H1 (cell line): Measurements from ENCODE around the gene PLEK2. TPM values are rescaled to one million over a fixed set of nuclear protein-coding genes. Genes with fewer than 3 reads are reported as not detected.

Experiments used
- CTCF ChIA-PET: fragments of 300-600 bp; sonication (Branson Sonifier 250); formaldehyde crosslinking; loops from one replicate; lab custom pipeline; 2021; ENCODE audit not compliant: partially characterized antibody; lab: Charles Lee
- POLR2A ChIA-PET: fragments of 300-600 bp; sonication (Branson Sonifier 250); formaldehyde crosslinking; loops from one replicate; lab custom pipeline; 2021; ENCODE audit warnings: inconsistent platforms; ENCODE audit not compliant: partially characterized antibody; lab: Charles Lee
- DNase-seq, 2 experiments: peaks; one replicate each; pipeline versions ENCODE4 v3.0.0 to v3.0.0-alpha.2; 2010 to 2022; ENCODE audit warnings: low spot score in 2 of 2, low read depth in 1 of 2, mixed read lengths in 1 of 2
- FAIRE-seq: peaks from 2 replicates; lab custom pipeline; 2011; peaks lifted over from hg19 to GRCh38; lab: Jason Lieb, UNC
- H2AFZ ChIP-seq: 2 replicates; pipeline ENCODE4 v1.8.1; 2012; ENCODE audit warnings: low read length, inconsistent platforms
- H2AK5ac ChIP-seq: 2 replicates; pipeline ENCODE4 v1.6.1; 2013; ENCODE audit warnings: low read depth, low read length
- H2BK120ac ChIP-seq: replicated peaks from 2 replicates; pipeline ENCODE3; 2013; ENCODE audit warnings: low read depth, low read length, inconsistent platforms
- H2BK12ac ChIP-seq: 2 replicates; pipeline ENCODE4 v1.6.1; 2013; ENCODE audit warnings: low read depth, low read length
- H2BK15ac ChIP-seq: 2 replicates; pipeline ENCODE4 v1.6.1; 2013; ENCODE audit warnings: low read length
- H2BK20ac ChIP-seq: 2 replicates; pipeline ENCODE4 v1.6.1; 2013; ENCODE audit warnings: low read length
- H2BK5ac ChIP-seq: 2 replicates; pipeline ENCODE4 v1.6.1; 2013; ENCODE audit warnings: low read depth, low read length
- H3K14ac ChIP-seq: 2 replicates; pipeline ENCODE4 v1.6.1; 2013; ENCODE audit warnings: inconsistent platforms; ENCODE audit not compliant: insufficient read length
- H3K18ac ChIP-seq: 2 replicates; pipeline ENCODE4 v1.6.1; 2013; ENCODE audit warnings: low read length; ENCODE audit errors: extremely low read depth
- H3K23ac ChIP-seq: 2 replicates; pipeline ENCODE4 v1.6.1; 2013; ENCODE audit warnings: inconsistent platforms; ENCODE audit not compliant: insufficient read length
- H3K23me2 ChIP-seq: 2 replicates; pipeline ENCODE4 v1.6.1; 2013; ENCODE audit warnings: low read depth, low read length
- H3K27ac ChIP-seq: 2 replicates; pipeline ENCODE4 v1.6.1; 2011; ENCODE audit warnings: low read depth, low read length, inconsistent platforms
- H3K27me3 ChIP-seq, 4 experiments: replicated peaks in 1 of 4; 1 replicate in 1 of 4; 2 replicates in 3 of 4; pipeline versions ENCODE4 v1.6.1 to v1.8.1; 2011 to 2013; ENCODE audit warnings: low read length in 3 of 4, mild to moderate bottlenecking in 3 of 4, inconsistent platforms in 2 of 4, mixed read lengths in 2 of 4, moderate library complexity in 1 of 4; ENCODE audit not compliant: control insufficient read depth in 3 of 4, insufficient read depth in 3 of 4; ENCODE audit errors: extremely low read depth in 1 of 4
- H3K36me3 ChIP-seq, 4 experiments: 2 replicates each; pipeline versions ENCODE4 v1.6.1 to v1.8.1; 2011 to 2013; ENCODE audit warnings: mild to moderate bottlenecking in 4 of 4, low read length in 3 of 4, moderate library complexity in 2 of 4, control low read depth in 1 of 4, inconsistent platforms in 1 of 4; ENCODE audit not compliant: insufficient read depth in 4 of 4, control insufficient read depth in 2 of 4
- H3K4ac ChIP-seq: replicated peaks from 2 replicates; pipeline ENCODE3; 2013; ENCODE audit warnings: low read length, low read depth, mixed read lengths, inconsistent platforms; ENCODE audit not compliant: insufficient read length
- H3K4me1 ChIP-seq, 4 experiments: replicated peaks in 1 of 4; 1 replicate in 1 of 4; 2 replicates in 3 of 4; pipeline versions ENCODE4 v1.6.1 to v1.8.1; 2011 to 2013; ENCODE audit warnings: low read length in 3 of 4, inconsistent platforms in 2 of 4, mixed read lengths in 1 of 4; ENCODE audit not compliant: insufficient read depth in 4 of 4, control insufficient read depth in 3 of 4
- H3K4me2 ChIP-seq, 2 experiments: 2 replicates each; pipeline versions ENCODE4 v1.6.1 to v1.8.1; 2011 to 2013; ENCODE audit warnings: low read depth in 2 of 2, low read length in 2 of 2, control low read depth in 1 of 2, inconsistent platforms in 1 of 2, mild to moderate bottlenecking in 1 of 2; ENCODE audit not compliant: insufficient read depth in 1 of 2
- H3K4me3 ChIP-seq, 4 experiments: fragments of 200-600, 300-600 bp in 1 of 4; sonication (generic), shearing (Covaris generic), sonication (Bioruptor Twin) in 1 of 4; 2 replicates each; pipeline versions ENCODE4 v1.5.1 to v1.8.1; 2011 to 2016; ENCODE audit warnings: low read length in 4 of 4, low read depth in 3 of 4, control low read depth in 2 of 4, inconsistent platforms in 2 of 4, mild to moderate bottlenecking in 2 of 4, mixed read lengths in 1 of 4, moderate library complexity in 1 of 4; ENCODE audit not compliant: insufficient read depth in 2 of 4; ENCODE audit errors: extremely low read depth in 1 of 4
- H3K56ac ChIP-seq: replicated peaks from 2 replicates; pipeline ENCODE3; 2013; ENCODE audit warnings: low read depth, mild to moderate bottlenecking, mixed read lengths, low read length, inconsistent platforms; ENCODE audit not compliant: insufficient read length
- H3K79me1 ChIP-seq: 2 replicates; pipeline ENCODE4 v1.6.1; 2013; ENCODE audit warnings: low read depth, low read length, control low read depth
- H3K79me2 ChIP-seq, 2 experiments: 2 replicates each; pipeline versions ENCODE4 v1.6.1 to v1.8.1; 2012 to 2013; ENCODE audit warnings: low read length in 2 of 2, mild to moderate bottlenecking in 2 of 2, inconsistent platforms in 1 of 2; ENCODE audit not compliant: insufficient read depth in 2 of 2, control insufficient read depth in 1 of 2
- H3K9ac ChIP-seq, 4 experiments: replicated peaks in 1 of 4; 1 replicate in 1 of 4; 2 replicates in 3 of 4; pipeline versions ENCODE4 v1.6.1 to v1.8.1; 2011 to 2013; ENCODE audit warnings: low read depth in 3 of 4, low read length in 3 of 4, control low read depth in 2 of 4, mild to moderate bottlenecking in 2 of 4, moderate library complexity in 2 of 4, inconsistent platforms in 1 of 4; ENCODE audit errors: extremely low read depth in 1 of 4
- H3K9me3 ChIP-seq, 2 experiments: 2 replicates each; pipeline versions ENCODE4 v1.6.1 to v1.8.1; 2012 to 2013; ENCODE audit warnings: mild to moderate bottlenecking in 2 of 2, moderate library complexity in 2 of 2, control low read depth in 1 of 2, inconsistent platforms in 1 of 2, low read depth in 1 of 2, low read length in 1 of 2, mixed read lengths in 1 of 2; ENCODE audit not compliant: insufficient read depth in 2 of 2
- H4K20me1 ChIP-seq, 2 experiments: replicated peaks in 1 of 2; 2 replicates each; pipeline versions ENCODE3 to v1.8.1; 2011 to 2013; ENCODE audit warnings: inconsistent platforms in 2 of 2, low read length in 2 of 2, mild to moderate bottlenecking in 1 of 2; ENCODE audit not compliant: insufficient read depth in 2 of 2, control insufficient read depth in 1 of 2
- H4K5ac ChIP-seq: 2 replicates; pipeline ENCODE4 v1.6.1; 2013; ENCODE audit warnings: low read length, low read depth, mixed read lengths, inconsistent platforms; ENCODE audit not compliant: insufficient read length
- H4K8ac ChIP-seq: 2 replicates; pipeline ENCODE4 v1.8.0; 2013; ENCODE audit warnings: mild to moderate bottlenecking, moderate library complexity, low read length, inconsistent platforms; ENCODE audit not compliant: insufficient read depth; ENCODE audit errors: extremely low read depth
- H4K91ac ChIP-seq: replicated peaks from 2 replicates; pipeline ENCODE3; 2013; ENCODE audit warnings: low read length, mixed read lengths, inconsistent platforms; ENCODE audit not compliant: insufficient read length
- ASH2L ChIP-seq: fragments of 200-600, 300-600 bp; sonication (generic); IDR thresholded peaks from one replicate; pipeline ENCODE4 v1.7.1; 2017; ENCODE audit warnings: low read length
- ATF3 ChIP-seq: IDR thresholded peaks from 2 replicates; pipeline ENCODE4 v1.6.1; 2011; ENCODE audit warnings: low read depth, mild to moderate bottlenecking, low read length; ENCODE audit not compliant: insufficient read depth
- CBX8 ChIP-seq: fragments of 300-800, 300-1000 bp; sonication (generic); IDR thresholded peaks from 2 replicates; pipeline ENCODE4 v1.7.1; 2016; ENCODE audit warnings: low read depth, low read length, borderline replicate concordance
- EZH2 ChIP-seq: fragments of 200-600 bp; sonication (generic); IDR thresholded peaks from 2 replicates; pipeline ENCODE4 v1.7.1; 2012; ENCODE audit warnings: low read depth, mild to moderate bottlenecking, moderate library complexity, low read length, inconsistent platforms; ENCODE audit not compliant: severe bottlenecking
- RNF2 ChIP-seq: fragments of 200-900, 300-1000 bp; sonication (generic); IDR thresholded peaks from 2 replicates; pipeline ENCODE4 v1.7.1; 2016; ENCODE audit warnings: borderline replicate concordance, low read depth, mild to moderate bottlenecking, antibody characterized with exemption, low read length; ENCODE audit not compliant: poor library complexity, severe bottlenecking; ENCODE audit errors: missing control alignments
- SRF ChIP-seq: IDR thresholded peaks from 2 replicates; pipeline ENCODE4 v1.6.1; 2011; ENCODE audit warnings: mild to moderate bottlenecking, low read depth, low read length, moderate library complexity
- YY1 ChIP-seq: IDR thresholded peaks from 2 replicates; pipeline ENCODE4 v1.6.1; 2011; ENCODE audit warnings: low read depth, mild to moderate bottlenecking, low read length
- WGBS, 2 experiments: shearing (Covaris generic) in 1 of 2; methylation state at CpG; one replicate each; pipeline versions ENCODE4 v1.1.6 to v1.1.7; 2013 to 2015; ENCODE audit warnings: low lambda C conversion rate in 2 of 2, mixed read lengths in 2 of 2, inconsistent platforms in 1 of 2, low coverage in 1 of 2, missing lambda C conversion rate in 1 of 2; ENCODE audit not compliant: insufficient replicate concordance in 2 of 2, insufficient coverage in 1 of 2, insufficient read length in 1 of 2; ENCODE audit errors: extremely low coverage in 1 of 2, missing lambda C conversion rate in 1 of 2; 5-methylcytosine and 5-hydroxymethylcytosine counted together
- polyA plus RNA-seq, 7 experiments: library from polyadenylated mRNA; depleted of rRNA in 3 of 7; stranded (reverse) in 5 of 7; unstranded in 2 of 7; fragments of >200 nt in 5 of 7; fragments of 200-250 nt in 2 of 7; gene quantifications; 1 replicate in 5 of 7; 2 replicates in 1 of 7; 4 replicates in 1 of 7; pipeline versions ENCODE4 v1.2.1 to v1.2.3, GENCODE V29; 2011 to 2013; ENCODE audit warnings: missing spikeins in 2 of 7, mixed read lengths in 2 of 7
- total RNA-seq: library from RNA; stranded (reverse); fragmentation: NEBNext Ultra II Directional; extraction: Animal tissue kit (Norgen Biotek cat#: 25700); gene quantifications from 2 replicates; pipeline ENCODE4 v1.2.1, GENCODE V29; 2021
- TF ChIP-seq, protein P1 (sequence below), 3 experiments: IDR thresholded peaks; 1 replicate in 2 of 3; 2 replicates in 1 of 3; pipeline versions ENCODE4 v1.5.1 to v1.6.1; 2011; ENCODE audit warnings: low read length in 3 of 3, mild to moderate bottlenecking in 3 of 3, inconsistent platforms in 2 of 3, low read depth in 1 of 3, moderate library complexity in 1 of 3; ENCODE audit not compliant: insufficient read depth in 1 of 3; ENCODE audit errors: control extremely low read depth in 1 of 3

Gene PLEK2
- total and polyA plus RNA-seq, 2 of the 8 experiments (the other 6 are each of a cell fraction or from before 2014, with no cell fraction given) = 0.41 to 2.1 TPM

GRCh38 chr14:67395086-67395875, 16.7 kb downstream of the PLEK2 start:
- Histone ChIP-seq H4K8ac (0 out of 2 replicates have a peak overlapping the region, but pooled peaks have one; percentile 1), H3K23me2 (no peaks in the 10 kb centered on the region), H3K56ac (no peak overlapping the region)
- ChIA-PET POLR2A (interaction anchor here (1.3 kb wide), 1 partner anchor 10 kb away, joined by 4 read pairs; no protein-coding TSS in a partner anchor), CTCF (interaction anchor here (1.5 to 1.8 kb wide), 3 partner anchors 12 to 33 kb away, joined by 3 to 6 read pairs (median 4); no protein-coding TSS in a partner anchor)
- TF ChIP-seq ASH2L (no peak), RNF2 (no peak), CBX8 (no peak), EZH2 (no peak), SRF (no peak), ATF3 (no peak), YY1 (no peak)
- TF ChIP-seq, protein P1, sequence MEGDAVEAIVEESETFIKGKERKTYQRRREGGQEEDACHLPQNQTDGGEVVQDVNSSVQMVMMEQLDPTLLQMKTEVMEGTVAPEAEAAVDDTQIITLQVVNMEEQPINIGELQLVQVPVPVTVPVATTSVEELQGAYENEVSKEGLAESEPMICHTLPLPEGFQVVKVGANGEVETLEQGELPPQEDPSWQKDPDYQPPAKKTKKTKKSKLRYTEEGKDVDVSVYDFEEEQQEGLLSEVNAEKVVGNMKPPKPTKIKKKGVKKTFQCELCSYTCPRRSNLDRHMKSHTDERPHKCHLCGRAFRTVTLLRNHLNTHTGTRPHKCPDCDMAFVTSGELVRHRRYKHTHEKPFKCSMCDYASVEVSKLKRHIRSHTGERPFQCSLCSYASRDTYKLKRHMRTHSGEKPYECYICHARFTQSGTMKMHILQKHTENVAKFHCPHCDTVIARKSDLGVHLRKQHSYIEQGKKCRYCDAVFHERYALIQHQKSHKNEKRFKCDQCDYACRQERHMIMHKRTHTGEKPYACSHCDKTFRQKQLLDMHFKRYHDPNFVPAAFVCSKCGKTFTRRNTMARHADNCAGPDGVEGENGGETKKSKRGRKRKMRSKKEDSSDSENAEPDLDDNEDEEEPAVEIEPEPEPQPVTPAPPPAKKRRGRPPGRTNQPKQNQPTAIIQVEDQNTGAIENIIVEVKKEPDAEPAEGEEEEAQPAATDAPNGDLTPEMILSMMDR (IDR thresholded peaks at IDR 0.05; ENCODE audit: control extremely low read depth in 1 of 3, insufficient read depth in 1 of 3, low read depth in 1 of 3, low read length in 3 of 3) = no peak
- TF ChIP-seq, all 59 proteins: peak for 0
- Histone ChIP-seq H4K5ac (no peak overlapping the region), H2AFZ (no peak overlapping the region), H3K79me1 (no peaks in the 10 kb centered on the region), H3K4me3 (no peak overlapping the region), H3K4ac (no peak overlapping the region), H2BK5ac (no peak overlapping the region), H3K27ac (no peak overlapping the region), H3K23ac (no peak overlapping the region), H4K91ac (no peak overlapping the region), H3K4me2 (no peak overlapping the region), H3K27me3 (no peaks in the 10 kb centered on the region), H3K14ac (no peak overlapping the region), H2AK5ac (no peak overlapping the region), H3K9me3 (no peaks in the 10 kb centered on the region), H2BK15ac (no peak overlapping the region), H2BK20ac (no peak overlapping the region), H4K20me1 (no peaks in the 10 kb centered on the region), H3K4me1 (no peaks in the 10 kb centered on the region; a peak in 1 of 7 replicates), H3K36me3 (no peaks in the 10 kb centered on the region), H2BK12ac (no peak overlapping the region), H3K18ac (no peak overlapping the region), H3K79me2 (no peaks in the 10 kb centered on the region), H3K9ac (no peak overlapping the region), H2BK120ac (no peak overlapping the region)
- DNase-seq = no peak
- FAIRE-seq = no peak
- 87% methylated on average over 16 of the region's 16 CpGs; no CpG with 5 or more reads in 1 of the 2 experiments for WGBS, 2 experiments
